Upper lobe of left lung (tissue), 4 donors: Measurements from ENCODE around the gene TAS1R1.

Experiments
- POLR2AphosphoS5 ChIP-seq, 2 donors: sonication (generic); formaldehyde crosslinking; IDR thresholded peaks; one replicate each; pipeline ENCODE4 v1.5.1; 2017; ENCODE audit warnings: antibody characterized with exemption in 2 of 2
- TF ChIP-seq, protein P1 (sequence below), 6 experiments: fragments of 450-650 bp in 4 of 6; fragments of 200-600 bp in 2 of 6; sonication (generic) in 2 of 6; IDR thresholded peaks; one replicate each; pipeline ENCODE4 v1.5.1; 2016 to 2019; ENCODE audit warnings: antibody characterized with exemption in 6 of 6

- no peak for TF ChIP-seq POLR2AphosphoS5 (IDR thresholded peaks at IDR 0.05)
- TF ChIP-seq, protein P1, sequence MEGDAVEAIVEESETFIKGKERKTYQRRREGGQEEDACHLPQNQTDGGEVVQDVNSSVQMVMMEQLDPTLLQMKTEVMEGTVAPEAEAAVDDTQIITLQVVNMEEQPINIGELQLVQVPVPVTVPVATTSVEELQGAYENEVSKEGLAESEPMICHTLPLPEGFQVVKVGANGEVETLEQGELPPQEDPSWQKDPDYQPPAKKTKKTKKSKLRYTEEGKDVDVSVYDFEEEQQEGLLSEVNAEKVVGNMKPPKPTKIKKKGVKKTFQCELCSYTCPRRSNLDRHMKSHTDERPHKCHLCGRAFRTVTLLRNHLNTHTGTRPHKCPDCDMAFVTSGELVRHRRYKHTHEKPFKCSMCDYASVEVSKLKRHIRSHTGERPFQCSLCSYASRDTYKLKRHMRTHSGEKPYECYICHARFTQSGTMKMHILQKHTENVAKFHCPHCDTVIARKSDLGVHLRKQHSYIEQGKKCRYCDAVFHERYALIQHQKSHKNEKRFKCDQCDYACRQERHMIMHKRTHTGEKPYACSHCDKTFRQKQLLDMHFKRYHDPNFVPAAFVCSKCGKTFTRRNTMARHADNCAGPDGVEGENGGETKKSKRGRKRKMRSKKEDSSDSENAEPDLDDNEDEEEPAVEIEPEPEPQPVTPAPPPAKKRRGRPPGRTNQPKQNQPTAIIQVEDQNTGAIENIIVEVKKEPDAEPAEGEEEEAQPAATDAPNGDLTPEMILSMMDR (IDR thresholded peaks at IDR 0.05): no peak
Observed at GRCh38 chr1:6544831-6545230, 10.3 kb upstream of the TAS1R1 start.
